Neural cell (in vitro differentiated cells): ENCODE data around the gene MPDU1.

Source experiments
- EZH2 ChIP-seq: fragments of 200-600, 300-800 bp; shearing (Covaris generic), sonication (generic); IDR thresholded peaks from 2 replicates; pipeline ENCODE4 v1.6.1; 2014; ENCODE audit warnings: antibody characterized with exemption, low read length, borderline replicate concordance, mild to moderate bottlenecking; ENCODE audit not compliant: insufficient read depth, poor library complexity, severe bottlenecking
- MXI1 ChIP-seq: fragments of 450-650 bp; conservative IDR thresholded peaks from 2 replicates; pipeline ENCODE4 v1.6.1; 2014; ENCODE audit warnings: antibody characterized with exemption, mild to moderate bottlenecking; ENCODE audit not compliant: poor library complexity, severe bottlenecking
- POLR2AphosphoS5 ChIP-seq: IDR thresholded peaks from 2 replicates; pipeline ENCODE4 v1.6.1; 2012
- TAF1 ChIP-seq: IDR thresholded peaks from 2 replicates; pipeline ENCODE4 v1.6.1; 2012; ENCODE audit warnings: low read depth
- TF ChIP-seq, protein P1 (sequence below): fragments of 450-650 bp; IDR thresholded peaks from 2 replicates; pipeline ENCODE4 v1.5.1; 2014; ENCODE audit warnings: antibody characterized with exemption, mild to moderate bottlenecking, moderate library complexity; ENCODE audit not compliant: poor library complexity, severe bottlenecking
- TF ChIP-seq, protein P2 (sequence below): IDR thresholded peaks from 2 replicates; pipeline ENCODE4 v1.6.1; 2012; ENCODE audit warnings: borderline replicate concordance

DNA sequence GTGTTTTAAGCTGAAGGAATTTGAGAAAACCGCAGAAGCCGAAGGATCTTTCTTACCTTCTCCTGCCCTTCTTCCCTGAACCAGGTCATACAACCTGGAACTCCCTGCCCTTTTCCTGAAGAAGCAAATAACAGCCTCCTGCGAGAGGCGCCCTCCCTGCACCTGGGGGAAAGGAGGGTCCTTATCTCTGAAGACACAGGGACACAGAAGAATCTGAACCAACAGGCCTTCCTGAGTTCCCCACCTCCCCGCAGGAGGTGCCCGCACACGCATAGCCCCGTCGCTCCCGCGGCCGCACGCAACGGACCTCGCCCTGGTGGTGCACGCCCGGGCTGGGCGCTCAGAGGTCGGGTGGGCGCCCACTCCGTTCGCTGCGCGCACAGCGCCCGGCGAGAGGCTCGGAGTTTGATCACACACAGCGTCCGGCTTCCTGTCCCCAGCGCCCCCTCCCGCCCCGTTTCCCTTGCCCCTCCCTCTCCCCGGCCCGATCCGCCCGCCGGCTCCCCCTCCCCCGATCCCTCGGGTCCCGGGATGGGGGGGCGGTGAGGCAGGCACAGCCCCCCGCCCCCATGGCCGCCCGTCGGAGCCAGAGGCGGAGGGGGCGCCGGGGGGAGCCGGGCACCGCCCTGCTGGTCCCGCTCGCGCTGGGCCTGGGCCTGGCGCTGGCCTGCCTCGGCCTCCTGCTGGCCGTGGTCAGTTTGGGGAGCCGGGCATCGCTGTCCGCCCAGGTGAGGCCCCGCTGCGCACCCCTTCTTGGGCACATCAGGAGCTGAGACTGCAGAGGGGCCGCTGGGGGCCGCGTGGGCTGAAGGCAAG lies 34.9 kb upstream of the MPDU1 start, which contains the start of gene TNFSF12:
- TF ChIP-seq, protein P1, sequence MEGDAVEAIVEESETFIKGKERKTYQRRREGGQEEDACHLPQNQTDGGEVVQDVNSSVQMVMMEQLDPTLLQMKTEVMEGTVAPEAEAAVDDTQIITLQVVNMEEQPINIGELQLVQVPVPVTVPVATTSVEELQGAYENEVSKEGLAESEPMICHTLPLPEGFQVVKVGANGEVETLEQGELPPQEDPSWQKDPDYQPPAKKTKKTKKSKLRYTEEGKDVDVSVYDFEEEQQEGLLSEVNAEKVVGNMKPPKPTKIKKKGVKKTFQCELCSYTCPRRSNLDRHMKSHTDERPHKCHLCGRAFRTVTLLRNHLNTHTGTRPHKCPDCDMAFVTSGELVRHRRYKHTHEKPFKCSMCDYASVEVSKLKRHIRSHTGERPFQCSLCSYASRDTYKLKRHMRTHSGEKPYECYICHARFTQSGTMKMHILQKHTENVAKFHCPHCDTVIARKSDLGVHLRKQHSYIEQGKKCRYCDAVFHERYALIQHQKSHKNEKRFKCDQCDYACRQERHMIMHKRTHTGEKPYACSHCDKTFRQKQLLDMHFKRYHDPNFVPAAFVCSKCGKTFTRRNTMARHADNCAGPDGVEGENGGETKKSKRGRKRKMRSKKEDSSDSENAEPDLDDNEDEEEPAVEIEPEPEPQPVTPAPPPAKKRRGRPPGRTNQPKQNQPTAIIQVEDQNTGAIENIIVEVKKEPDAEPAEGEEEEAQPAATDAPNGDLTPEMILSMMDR: no peak
- no peak for TF ChIP-seq TAF1
- TF ChIP-seq POLR2AphosphoS5: no peak
- TF ChIP-seq, protein P2, sequence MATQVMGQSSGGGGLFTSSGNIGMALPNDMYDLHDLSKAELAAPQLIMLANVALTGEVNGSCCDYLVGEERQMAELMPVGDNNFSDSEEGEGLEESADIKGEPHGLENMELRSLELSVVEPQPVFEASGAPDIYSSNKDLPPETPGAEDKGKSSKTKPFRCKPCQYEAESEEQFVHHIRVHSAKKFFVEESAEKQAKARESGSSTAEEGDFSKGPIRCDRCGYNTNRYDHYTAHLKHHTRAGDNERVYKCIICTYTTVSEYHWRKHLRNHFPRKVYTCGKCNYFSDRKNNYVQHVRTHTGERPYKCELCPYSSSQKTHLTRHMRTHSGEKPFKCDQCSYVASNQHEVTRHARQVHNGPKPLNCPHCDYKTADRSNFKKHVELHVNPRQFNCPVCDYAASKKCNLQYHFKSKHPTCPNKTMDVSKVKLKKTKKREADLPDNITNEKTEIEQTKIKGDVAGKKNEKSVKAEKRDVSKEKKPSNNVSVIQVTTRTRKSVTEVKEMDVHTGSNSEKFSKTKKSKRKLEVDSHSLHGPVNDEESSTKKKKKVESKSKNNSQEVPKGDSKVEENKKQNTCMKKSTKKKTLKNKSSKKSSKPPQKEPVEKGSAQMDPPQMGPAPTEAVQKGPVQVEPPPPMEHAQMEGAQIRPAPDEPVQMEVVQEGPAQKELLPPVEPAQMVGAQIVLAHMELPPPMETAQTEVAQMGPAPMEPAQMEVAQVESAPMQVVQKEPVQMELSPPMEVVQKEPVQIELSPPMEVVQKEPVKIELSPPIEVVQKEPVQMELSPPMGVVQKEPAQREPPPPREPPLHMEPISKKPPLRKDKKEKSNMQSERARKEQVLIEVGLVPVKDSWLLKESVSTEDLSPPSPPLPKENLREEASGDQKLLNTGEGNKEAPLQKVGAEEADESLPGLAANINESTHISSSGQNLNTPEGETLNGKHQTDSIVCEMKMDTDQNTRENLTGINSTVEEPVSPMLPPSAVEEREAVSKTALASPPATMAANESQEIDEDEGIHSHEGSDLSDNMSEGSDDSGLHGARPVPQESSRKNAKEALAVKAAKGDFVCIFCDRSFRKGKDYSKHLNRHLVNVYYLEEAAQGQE: no peak
- no peak for TF ChIP-seq EZH2
- TF ChIP-seq MXI1: no peak
